Sigmoid colon (tissue), 7 donors: ENCODE data around the gene DSCAML1. TPM values are rescaled to one million over a fixed set of nuclear protein-coding genes. Genes with fewer than 3 reads are reported as not detected.

Experiments used
- DNase-seq: peaks from one replicate; pipeline ENCODE4 v3.0.0-alpha.2; 2019
- H3K27ac ChIP-seq, 4 donors: fragments of 200-600 bp; sonication (generic); one replicate each; pipeline ENCODE4 v1.5.1; 2016 to 2019; ENCODE audit warnings: mild to moderate bottlenecking in 1 of 4
- H3K27me3 ChIP-seq, 3 donors: fragments of 200-600 bp; sonication (generic); one replicate each; pipeline ENCODE4 v1.5.1; 2019; ENCODE audit warnings: mild to moderate bottlenecking in 1 of 3
- H3K36me3 ChIP-seq, 4 donors: fragments of 200-600 bp; sonication (generic); one replicate each; pipeline ENCODE4 v1.5.1; 2016 to 2019
- H3K4me1 ChIP-seq, 4 donors: fragments of 200-600 bp; sonication (generic); one replicate each; pipeline ENCODE4 v1.5.1; 2017 to 2019
- H3K4me3 ChIP-seq, 4 donors: fragments of 200-600 bp; sonication (generic); one replicate each; pipeline ENCODE4 v1.5.1; 2017 to 2019; ENCODE audit warnings: mild to moderate bottlenecking in 2 of 4, moderate library complexity in 1 of 4
- H3K9me3 ChIP-seq, 4 donors: fragments of 200-600 bp in 3 of 4; sonication (generic) in 3 of 4; one replicate each; pipeline versions ENCODE4 v1.5.1 to v1.6.1; 2013 to 2019
- EP300 ChIP-seq, 4 donors: sonication (generic); formaldehyde crosslinking; IDR thresholded peaks; one replicate each; pipeline ENCODE4 v1.6.1; 2017; ENCODE audit warnings: antibody characterized with exemption in 4 of 4
- POLR2A ChIP-seq, 2 donors: fragments of 450-650 bp; IDR thresholded peaks; one replicate each; pipeline ENCODE4 v1.6.1; 2016; ENCODE audit warnings: antibody characterized with exemption in 2 of 2, mild to moderate bottlenecking in 2 of 2, moderate library complexity in 2 of 2
- POLR2AphosphoS5 ChIP-seq, 4 donors: sonication (generic); formaldehyde crosslinking; IDR thresholded peaks; one replicate each; pipeline ENCODE4 v1.6.1; 2017; ENCODE audit warnings: antibody characterized with exemption in 4 of 4
- WGBS, 2 donors: extraction: QIAGEN DNeasy Blood & Tissue Kit; methylation state at CpG; one replicate each; pipeline ENCODE4 v1.1.7; 2013; 5-methylcytosine and 5-hydroxymethylcytosine counted together
- intact Hi-C: fragments of 100-400 bp; cut with DNase I; formaldehyde crosslinking; loops from one replicate; pipeline ENCODE4 v1.15.1; 2023
- polyA plus RNA-seq, 3 donors: library from polyadenylated mRNA; stranded (reverse); fragments of 200-250 nt; gene quantifications; one replicate each; pipeline ENCODE4 v1.2.3, GENCODE V29; 2013
- total RNA-seq, 4 donors: library from RNA; depleted of rRNA; stranded (reverse); fragments of >200 nt; gene quantifications; one replicate each; pipeline ENCODE4 v1.1.0, GENCODE V29; 2016
- TF ChIP-seq, protein P1 (sequence below), 4 experiments: fragments of 450-650 bp in 3 of 4; fragments of 200-600 bp in 1 of 4; IDR thresholded peaks; one replicate each; pipeline ENCODE4 v1.5.1; 2016 to 2019; ENCODE audit warnings: antibody characterized with exemption in 4 of 4, mild to moderate bottlenecking in 3 of 4, moderate library complexity in 2 of 4
- donor health status: healthy with polysubstance abuse.
- donor health status: Bipolar disorder and iron deficiency.
- donor health status: healthy.

The DSCAML1 gene
- total and polyA plus RNA-seq, 7 donors, result under 0.01 to 7.5 (median 1.2) TPM

DNA sequence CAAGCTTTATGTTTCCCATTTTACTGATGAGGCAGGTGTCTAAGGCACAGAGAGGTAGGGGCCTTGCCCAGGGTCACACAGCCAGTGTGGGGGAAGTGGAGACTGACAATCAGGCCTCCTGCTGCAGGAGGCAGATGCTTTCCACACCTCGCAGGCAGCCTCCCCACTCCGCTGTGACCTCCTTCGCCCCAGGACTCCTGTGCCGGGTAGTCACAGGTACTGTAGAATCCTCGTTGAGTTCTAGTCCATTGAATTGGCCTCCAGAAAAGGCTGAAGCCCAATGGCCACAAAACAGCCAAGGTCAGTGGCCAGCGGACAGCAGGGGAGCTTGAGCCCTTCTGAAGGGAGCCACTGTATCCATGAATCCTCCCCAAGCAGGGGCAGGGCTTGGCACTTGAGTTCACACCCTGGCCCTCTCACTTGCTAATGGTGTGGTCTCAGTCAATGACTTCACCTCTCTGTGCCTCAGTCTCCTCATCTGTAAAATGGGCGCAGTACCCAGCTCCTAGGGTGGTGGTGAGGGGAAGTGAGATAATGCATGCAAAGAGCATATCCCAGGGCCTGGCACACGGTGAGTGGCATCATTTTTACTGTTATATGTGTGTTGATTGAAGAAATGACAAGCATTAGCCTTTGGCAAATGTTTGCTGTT lies 28.6 kb upstream of the DSCAML1 start:
- no peak overlapping the region for H3K4me3 ChIP-seq
- intact Hi-C loops, result no loop called here
- TF ChIP-seq EP300 (IDR thresholded peaks at IDR 0.05) (no peak), POLR2A (IDR thresholded peaks at IDR 0.05) (no peak), POLR2AphosphoS5 (IDR thresholded peaks at IDR 0.05) (no peak)
- TF ChIP-seq, protein P1, sequence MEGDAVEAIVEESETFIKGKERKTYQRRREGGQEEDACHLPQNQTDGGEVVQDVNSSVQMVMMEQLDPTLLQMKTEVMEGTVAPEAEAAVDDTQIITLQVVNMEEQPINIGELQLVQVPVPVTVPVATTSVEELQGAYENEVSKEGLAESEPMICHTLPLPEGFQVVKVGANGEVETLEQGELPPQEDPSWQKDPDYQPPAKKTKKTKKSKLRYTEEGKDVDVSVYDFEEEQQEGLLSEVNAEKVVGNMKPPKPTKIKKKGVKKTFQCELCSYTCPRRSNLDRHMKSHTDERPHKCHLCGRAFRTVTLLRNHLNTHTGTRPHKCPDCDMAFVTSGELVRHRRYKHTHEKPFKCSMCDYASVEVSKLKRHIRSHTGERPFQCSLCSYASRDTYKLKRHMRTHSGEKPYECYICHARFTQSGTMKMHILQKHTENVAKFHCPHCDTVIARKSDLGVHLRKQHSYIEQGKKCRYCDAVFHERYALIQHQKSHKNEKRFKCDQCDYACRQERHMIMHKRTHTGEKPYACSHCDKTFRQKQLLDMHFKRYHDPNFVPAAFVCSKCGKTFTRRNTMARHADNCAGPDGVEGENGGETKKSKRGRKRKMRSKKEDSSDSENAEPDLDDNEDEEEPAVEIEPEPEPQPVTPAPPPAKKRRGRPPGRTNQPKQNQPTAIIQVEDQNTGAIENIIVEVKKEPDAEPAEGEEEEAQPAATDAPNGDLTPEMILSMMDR (IDR thresholded peaks at IDR 0.05), result no peak
- peak; percentile 53 for DNase-seq
- H3K4me1 ChIP-seq, result peaks cover 0 to 53% (median 28%) of the 10 kb centered on the region in 4 donors
- 91 to 93% methylated on average over 8 of the region's 8 CpGs for WGBS, 2 donors
- H3K9me3 ChIP-seq, result no peaks in the 10 kb centered on the region
- peak overlapping the region in 3 of 4 donors; percentile 42 to 69 (median 68) for H3K27ac ChIP-seq
- no peaks in the 10 kb centered on the region for H3K36me3 ChIP-seq
- peaks cover 0 to 13% (median 0%) of the 10 kb centered on the region in 3 donors for H3K27me3 ChIP-seq

DNA sequence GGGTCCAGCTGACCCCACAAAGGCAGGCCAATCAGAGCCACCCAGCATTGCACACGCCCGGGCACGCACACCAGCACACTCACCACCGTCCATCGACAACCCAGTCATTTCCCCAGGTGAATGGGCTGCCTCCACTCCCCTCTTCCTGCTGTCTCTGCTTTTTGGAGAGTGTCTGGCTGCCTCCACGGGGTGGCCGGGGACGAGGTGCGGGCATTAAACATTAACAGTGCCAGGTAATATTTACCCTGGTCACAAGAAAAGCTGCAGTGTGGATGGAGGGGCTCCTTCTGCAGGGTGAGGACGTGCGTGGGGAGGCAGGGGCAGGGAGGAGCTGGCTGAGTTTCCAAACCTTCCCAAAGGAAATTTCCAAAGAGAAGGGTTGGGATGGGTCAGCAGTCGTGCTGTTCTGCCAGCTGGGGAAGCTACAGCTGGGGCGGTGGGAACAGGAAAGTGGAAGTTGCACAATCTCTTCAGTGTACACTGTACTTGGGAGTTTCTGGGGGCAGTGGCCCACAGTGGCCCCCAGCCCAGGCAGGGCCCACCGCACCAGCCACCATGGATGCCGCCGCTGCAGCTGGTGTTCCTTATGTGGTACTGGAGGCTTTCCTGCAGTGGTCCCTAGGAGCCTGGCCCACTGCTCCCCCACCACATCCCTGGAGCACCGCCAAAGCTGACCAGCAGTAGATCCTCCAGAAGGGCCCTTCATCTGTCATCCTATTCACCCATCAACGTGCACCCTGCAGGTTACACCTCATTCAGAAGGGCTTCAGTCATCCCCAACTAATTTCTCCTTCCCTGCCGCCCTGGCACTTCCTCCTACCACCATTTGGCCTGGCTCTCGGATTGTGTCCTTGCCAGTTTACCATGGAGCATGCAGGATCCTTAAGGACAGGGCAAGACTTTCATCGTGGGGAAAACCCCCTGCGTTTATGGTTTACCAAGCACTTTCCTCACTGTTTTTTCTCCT lies 27.8 kb upstream of the DSCAML1 start, which contains the start of gene FXYD2:
FXYD2 (minus strand) TSS at position 174 of the 967 bp plus-strand sequence; CDS start at position 108, 66 bp downstream.
- intact Hi-C loops, result no loop called here
- WGBS, 2 donors, result 43 to 54% methylated on average over 22 of the region's 22 CpGs
- no peaks in the 10 kb centered on the region for H3K9me3 ChIP-seq
- H3K27me3 ChIP-seq, result peaks cover 0 to 8% (median 0%) of the 10 kb centered on the region in 3 donors
- H3K4me1 ChIP-seq, result peaks cover 0 to 51% (median 28%) of the 10 kb centered on the region in 4 donors
- no peaks in the 10 kb centered on the region for H3K36me3 ChIP-seq
- DNase-seq, result peak; percentile 87
- H3K4me3 ChIP-seq, result no peak within 1 kb of the TSS
- peak within 1 kb of the TSS; percentile 56 to 75 (median 68) for H3K27ac ChIP-seq
- TF ChIP-seq POLR2AphosphoS5 (IDR thresholded peaks at IDR 0.05) (peak in 2 of 4 donors; percentile 21 to 46), POLR2A (IDR thresholded peaks at IDR 0.05) (no peak)

DNA sequence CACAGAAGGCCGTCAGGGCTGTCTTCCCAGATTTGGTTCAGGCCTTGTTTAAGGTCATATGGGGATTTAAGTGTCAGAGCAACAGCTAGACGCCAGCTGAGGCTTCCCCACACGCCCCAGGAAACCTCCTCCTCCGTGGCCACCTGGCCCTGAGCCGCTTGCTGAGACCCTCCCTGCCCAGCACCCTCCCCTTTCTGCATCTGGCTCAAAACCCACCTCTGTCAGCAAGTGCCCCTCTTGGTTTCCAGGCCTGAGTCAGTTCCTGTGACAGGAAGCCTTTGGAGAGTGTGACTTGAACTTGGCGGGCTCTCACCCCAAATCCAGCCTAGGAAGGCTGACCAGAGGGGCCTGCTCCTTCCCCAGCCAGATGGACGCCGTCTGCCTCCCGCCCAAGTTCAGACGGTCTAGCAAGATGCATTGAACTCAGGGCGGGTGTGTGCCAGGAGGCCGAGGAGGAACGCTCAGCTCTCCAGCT lies 27.0 kb upstream of the DSCAML1 start:
- H3K4me3 ChIP-seq, result no peak overlapping the region
- WGBS, 2 donors, result 42 to 72% methylated on average over 13 of the region's 13 CpGs
- peak overlapping the region; percentile 56 to 75 (median 68) for H3K27ac ChIP-seq
- H3K36me3 ChIP-seq, result no peaks in the 10 kb centered on the region
- intact Hi-C loops, result no loop called here
- peaks cover 0 to 3% (median 0%) of the 10 kb centered on the region in 3 donors for H3K27me3 ChIP-seq
- peak; percentile 88 for DNase-seq
- TF ChIP-seq, protein P1 (IDR thresholded peaks at IDR 0.05), result no peak
- peak in 3 of 4 donors; percentile 34 to 53 (median 39) for TF ChIP-seq POLR2AphosphoS5 (IDR thresholded peaks at IDR 0.05)
- peaks cover 0 to 42% (median 21%) of the 10 kb centered on the region in 4 donors for H3K4me1 ChIP-seq
- H3K9me3 ChIP-seq, result no peaks in the 10 kb centered on the region

DNA sequence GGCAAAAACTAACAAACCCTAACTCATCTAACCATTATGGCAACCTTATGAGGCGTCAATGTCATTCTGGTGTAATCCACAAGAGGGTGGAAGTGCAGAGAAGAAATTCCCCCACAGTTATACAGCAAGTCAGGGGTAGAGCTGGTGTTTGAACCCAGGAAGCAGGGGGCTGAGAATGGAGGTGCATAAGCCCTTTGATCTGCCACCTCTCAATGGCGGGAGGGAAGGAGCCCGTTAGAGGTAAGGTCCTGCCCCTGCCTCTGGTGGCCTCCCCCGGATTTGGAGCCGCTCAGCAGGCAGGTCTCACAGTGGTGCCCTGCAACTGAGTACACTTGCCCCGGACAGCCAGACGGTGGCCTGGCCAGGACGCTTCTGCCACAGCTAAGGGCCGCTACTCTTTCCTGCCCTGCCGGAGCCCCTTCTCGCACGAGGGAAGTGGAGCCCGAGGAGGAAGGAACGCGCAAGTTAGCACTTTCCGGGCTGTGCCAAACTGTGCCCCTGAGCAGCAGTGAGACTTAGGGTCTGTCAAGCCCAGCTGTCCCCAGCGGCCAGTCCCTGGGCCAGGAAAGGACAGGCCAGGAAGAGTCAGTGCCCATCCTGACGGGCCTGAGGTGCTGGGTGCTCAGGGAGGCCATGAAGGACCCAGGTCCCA lies 26.4 kb upstream of the DSCAML1 start:
- Histone ChIP-seq H3K27ac (peak overlapping the region; percentile 56 to 75 (median 68)), H3K4me1 (peaks cover 0 to 37% (median 17%) of the 10 kb centered on the region in 4 donors), H3K9me3 (no peaks in the 10 kb centered on the region), H3K4me3 (no peak overlapping the region), H3K27me3 (no peaks in the 10 kb centered on the region), H3K36me3 (no peaks in the 10 kb centered on the region)
- TF ChIP-seq, protein P1 (IDR thresholded peaks at IDR 0.05), result peak in 3 of 4 experiments; percentile 8 to 15 (median 9)
- no peak for TF ChIP-seq POLR2AphosphoS5 (IDR thresholded peaks at IDR 0.05)
- no peak for TF ChIP-seq EP300 (IDR thresholded peaks at IDR 0.05)
- no peak for TF ChIP-seq POLR2A (IDR thresholded peaks at IDR 0.05)
- DNase-seq, result peak; percentile 75
- 49 to 79% methylated on average over 18 of the region's 18 CpGs for WGBS, 2 donors
- intact Hi-C loops, result no loop called here
